Fibroblast of skin of left quadriceps (primary cell): ENCODE measurements around the gene PRAMEF18.
"Not testable (repeated sequence)": the region's sequence is repeated elsewhere in the genome, so short reads cannot be mapped to it uniquely, and the experiment has no call there.

Experiments
- DNase-seq, 2 experiments: peaks; one replicate each; pipeline ENCODE4 v3.0.0-alpha.2; 2013; ENCODE audit warnings: low read depth in 2 of 2

Gene PRAMEF18, protein sequence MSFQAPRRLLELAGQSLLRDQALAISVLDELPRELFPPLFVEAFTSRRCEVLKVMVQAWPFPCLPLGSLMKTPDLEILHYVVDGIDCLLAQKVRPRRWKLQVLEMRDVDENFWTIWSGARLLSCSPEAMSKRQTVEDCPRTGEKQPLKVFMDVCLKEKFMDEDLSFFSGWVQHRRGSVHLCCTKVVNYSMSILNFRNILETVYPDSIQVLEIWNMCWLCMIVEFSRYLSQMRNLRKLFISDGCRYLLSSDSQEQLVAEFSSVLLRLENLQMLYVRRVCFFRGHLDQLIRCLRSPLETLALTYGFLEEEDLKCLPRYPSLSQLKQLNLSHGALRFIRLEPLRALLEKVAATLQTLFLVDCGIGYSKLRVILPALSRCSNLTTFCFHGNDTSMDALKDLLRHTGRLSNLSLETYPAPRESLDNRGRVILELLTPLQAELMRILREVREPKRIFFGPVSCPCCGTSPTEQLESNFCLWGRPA

DNA sequence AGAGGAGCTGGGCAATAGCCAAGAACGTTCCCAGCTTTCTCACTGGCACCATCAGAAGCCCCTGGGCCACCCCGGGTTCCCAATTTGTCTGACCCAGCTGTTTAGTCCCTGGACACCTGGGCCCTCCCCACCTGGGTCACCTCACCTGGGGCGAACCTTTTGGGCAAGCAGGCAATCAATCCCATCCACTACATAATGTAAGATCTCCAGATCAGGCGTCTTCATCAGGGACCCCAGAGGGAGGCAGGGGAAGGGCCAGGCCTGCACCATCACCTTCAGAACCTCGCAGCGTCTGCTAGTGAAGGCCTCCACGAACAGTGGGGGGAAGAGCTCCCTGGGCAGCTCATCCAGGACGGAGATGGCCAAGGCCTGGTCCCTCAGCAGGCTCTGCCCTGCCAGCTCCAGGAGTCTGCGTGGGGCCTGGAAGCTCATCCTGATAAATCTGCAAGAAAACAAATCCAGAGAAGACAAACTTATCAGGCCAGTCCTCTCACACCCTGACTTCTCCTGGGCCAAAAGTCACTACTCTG lies at the start of gene PRAMEF18:
Gene PRAMEF18 (minus strand): TSS at position 480 of the 530 bp plus-strand sequence. CDS start 48 bp downstream, at position 432.
- DNase-seq, result not testable (repeated sequence)

DNA sequence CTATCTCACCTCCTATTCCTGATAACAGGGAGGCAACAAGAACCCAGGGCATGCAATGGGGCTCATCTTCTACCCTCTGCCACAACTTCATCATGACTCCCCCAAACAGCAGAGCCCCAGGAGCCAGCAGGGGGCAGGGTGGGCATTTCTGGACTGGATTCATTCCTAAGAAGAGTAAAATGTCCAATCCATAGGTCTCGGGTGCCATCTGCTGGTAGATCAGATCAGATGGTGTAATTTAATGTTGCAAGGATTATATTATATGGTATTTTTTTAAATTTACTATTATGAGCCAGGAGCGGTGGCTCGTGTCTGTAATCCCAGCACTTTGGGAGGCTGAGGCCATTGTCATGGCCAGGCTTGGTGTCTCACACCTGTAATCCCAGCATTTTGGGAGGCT lies 39.2 kb upstream of the PRAMEF18 start:
- DNase-seq, result not testable (repeated sequence)

DNA sequence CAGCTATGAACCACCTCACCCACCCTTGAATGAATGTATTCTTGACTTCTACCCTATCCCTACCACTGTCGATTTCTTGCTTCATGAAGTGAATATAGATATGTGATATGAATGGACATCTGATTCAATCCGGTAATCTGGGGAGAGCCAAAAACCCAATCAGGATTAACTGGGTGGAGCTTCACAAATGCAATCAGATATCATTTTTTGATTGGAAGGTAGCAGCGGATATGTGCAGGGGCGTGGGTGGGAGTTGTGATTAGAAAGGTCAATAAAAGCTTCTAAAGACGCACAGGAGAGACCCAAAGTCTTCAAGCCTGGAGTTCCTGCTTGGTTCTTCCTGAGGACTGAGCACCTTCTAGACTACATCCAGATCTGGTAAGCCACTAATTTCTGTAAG lies 27.9 kb upstream of the PRAMEF18 start, which contains the start of gene PRAMEF5:
Gene PRAMEF5 (plus strand): TSS at position 301 of the 400 bp plus-strand sequence. CDS start 5,071 bp downstream, outside the sequence.
- not testable (repeated sequence) for DNase-seq

DNA sequence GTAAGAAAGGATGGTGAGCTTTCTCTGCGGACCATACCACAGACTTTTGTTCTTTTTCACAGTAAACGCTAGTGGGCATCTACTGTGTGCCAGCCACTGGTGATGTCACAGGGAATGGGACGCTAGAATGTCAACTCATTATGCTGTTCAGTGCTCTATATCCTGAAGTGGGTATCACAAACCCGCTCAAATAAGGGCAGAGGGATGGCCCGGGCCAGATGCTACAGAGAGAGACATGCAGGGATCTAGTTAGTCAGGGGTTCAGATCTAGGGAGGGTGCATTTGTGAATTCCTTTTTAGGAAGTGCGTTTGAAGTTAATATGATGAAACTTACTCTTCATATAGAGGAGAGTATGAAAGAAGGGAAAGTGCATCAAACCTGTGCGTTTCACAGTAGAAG lies 21.2 kb upstream of the PRAMEF18 start:
- DNase-seq, result not testable (repeated sequence)

DNA sequence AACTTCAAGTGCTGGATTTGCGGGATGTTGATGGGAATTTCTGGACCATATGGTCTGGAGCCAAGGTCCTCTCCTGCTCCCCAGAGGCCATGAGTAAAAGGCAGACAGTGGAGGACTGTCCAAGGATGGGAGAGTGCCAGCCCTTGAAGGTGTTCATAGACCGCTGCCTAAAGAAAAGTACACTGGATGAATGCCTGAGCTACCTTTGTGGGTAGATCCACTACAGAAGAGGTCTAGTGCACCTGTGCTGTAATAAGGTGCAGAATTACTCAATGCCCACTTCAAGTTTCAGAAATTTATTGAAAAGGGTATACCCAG lies 20.6 kb upstream of the PRAMEF18 start:
- DNase-seq, result not testable (repeated sequence)

DNA sequence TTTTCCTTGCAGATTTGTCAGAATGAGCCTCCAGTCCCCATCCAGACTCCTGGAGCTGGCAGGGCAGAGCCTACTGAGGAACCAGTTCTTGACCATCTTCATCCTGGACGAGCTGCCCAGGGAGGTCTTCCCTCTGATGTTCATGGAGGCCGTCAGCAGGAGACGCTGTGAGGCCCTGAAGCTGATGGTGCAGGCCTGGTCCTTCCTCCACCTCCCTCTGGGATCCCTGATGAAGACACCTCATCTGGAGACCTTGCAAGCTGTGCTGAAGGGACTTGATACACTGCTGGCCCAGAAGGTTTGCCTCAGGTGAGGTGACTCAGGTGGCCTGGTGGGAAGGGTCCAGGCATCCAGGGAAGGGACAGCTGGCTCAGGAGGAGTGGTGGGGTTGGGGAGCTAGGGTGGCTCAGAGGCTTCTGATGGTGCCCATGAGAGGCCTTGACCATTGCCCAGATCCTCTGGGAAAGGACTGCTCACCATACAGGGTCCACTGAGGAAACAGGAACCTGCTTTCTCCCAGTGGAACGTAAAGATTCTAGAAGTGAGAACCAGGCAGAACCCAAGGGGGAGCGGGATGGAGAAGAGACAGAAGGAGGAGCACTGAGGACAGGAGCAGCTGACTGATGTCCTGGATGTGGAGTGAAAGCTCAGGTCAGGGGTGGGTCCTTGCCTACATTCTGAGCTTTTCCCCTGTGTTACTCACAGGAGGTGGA lies 20.0 kb upstream of the PRAMEF18 start:
- DNase-seq, result not testable (repeated sequence)

DNA sequence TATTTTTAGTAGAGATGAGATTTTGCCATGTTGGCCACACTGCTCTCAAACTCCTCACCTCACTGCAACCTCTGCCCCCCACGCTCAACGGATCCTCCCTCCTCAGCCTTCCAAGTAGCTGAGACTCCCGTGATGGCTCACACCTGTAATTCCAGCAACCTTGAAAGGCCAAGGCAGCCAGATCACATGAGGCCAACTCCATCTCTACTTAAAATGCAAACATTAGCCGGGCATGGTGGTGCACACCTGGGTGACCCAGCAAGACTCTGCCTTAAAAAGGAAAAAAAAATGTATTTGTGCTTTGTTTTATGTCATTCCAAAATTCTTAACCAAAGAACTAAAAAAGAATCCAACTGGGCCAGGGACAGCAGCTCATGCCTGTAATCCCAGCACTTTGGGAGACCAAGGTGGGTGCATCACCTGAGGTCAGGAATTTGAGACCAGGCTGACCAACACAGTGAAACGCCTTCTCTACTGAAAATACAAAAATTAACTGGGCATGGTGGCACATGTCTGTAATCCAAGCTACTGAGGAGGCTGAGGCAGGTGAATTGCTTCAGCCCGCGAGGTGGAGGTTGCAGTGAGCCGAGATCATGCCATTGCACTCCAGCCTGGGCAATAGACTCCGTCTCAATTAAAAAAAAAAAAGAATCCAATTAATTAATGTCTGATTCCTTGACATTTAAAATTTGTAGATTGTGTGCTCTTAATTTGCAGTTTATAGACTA lies 17.7 kb upstream of the PRAMEF18 start:
- not testable (repeated sequence) for DNase-seq

DNA sequence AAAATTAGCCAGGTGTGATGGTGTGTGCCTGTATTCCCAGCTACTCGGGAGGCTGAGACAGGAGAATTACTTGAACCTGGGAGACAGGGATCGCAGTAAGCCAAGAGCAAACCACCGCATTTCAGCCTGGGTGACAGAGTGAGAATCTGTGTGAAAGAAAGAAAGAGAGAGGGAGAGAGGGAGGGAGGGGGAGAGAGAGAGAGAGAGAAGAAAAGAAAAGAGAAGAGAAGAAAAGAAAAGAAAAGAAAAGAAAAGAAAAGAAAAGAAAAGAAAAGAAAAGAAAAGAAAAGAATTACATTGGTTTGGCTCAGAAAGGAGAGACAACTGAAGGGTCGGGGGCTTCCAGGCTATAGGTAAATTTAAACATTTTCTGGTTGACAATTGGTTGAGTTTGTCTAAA lies 13.7 kb upstream of the PRAMEF18 start:
- not testable (repeated sequence) for DNase-seq

DNA sequence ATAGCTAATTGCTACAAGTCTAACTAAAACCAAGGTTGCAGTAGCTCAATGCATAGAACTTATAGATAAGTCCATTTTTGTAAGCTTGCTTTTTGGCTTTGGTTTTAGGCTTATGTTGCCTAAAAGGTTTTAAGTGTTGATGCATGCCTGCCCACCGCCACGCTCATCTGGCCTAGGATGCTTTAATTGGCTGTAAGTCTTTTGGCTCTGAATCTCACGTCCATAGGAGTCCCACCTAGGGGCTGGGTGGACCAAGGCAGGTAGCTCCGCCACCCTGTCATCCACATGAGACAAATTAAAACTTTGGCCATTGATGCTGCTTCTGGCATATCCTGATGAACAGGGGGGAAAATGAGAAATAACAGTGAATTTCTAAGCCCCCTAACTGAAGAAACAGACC lies 11.6 kb upstream of the PRAMEF18 start:
- DNase-seq, result not testable (repeated sequence)

DNA sequence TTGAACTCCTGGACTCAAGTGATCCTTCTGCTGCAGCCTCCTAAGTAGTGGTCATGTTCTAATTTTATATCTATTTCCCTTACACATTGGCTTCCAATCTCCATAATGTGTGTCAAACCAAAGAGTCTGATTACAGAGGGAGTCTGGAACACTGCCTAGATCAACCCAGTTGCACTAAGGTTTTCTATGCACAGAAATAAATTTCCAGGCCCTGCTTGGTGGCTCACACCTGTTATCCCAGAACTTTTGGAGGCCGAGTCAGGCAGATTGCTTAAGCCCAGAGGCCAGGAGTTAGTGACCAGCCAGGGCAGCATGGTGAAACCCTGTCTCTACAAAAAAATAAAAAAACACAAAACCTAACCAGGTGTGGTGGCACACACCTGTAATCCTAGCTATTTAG lies 8.1 kb upstream of the PRAMEF18 start:
- not testable (repeated sequence) for DNase-seq

DNA sequence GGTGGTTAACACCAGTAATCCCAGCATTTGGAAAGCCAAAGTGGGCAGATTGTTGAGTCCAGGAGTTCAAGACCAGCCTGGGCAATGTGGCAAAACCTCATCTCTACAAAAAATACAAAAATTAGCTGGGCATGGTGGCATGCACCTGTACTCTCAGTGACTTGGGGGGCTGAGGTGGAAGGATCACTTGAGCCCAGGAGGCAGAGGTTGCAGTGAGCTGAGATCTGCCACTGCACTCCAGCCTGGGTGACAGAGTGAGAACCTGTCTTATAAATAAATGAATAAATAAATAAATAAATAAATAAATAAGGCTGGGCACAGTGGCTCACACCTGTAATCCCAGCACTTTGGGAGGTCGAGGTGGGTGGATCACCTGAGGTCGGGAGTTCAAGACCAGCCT lies 6.1 kb upstream of the PRAMEF18 start:
- DNase-seq, result not testable (repeated sequence)

DNA sequence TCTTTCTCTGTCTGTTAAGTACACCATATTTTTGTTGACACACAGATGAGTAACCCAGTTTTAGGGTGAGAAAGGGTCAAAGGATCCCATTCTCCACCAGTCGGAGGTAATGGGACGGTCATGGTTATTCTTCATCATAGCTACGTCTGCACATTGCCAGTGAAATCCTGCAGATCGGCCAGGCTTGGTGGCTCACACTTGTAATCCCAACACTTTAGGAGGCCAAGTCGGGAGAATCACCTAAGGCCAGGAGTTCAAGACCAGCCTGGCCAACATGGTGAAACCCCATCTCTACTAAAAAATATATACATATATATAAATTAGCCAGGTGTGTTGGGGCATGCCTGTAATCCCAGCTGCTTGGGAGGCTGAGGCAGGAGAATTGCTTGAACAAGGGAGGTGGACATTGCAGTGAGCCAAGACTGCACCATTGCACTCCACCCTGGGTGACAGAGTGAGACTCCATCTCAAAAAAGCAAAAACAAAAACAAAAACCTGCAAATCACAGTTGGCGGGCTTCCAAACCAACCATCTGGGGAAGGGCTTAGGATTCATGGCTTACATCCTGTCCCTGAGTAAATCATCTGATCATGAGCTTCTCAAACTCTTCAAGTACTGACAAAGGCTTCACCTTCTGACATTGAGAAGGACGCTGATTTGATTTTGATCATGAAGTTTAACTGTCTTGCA lies 5.3 kb upstream of the PRAMEF18 start:
- not testable (repeated sequence) for DNase-seq

DNA sequence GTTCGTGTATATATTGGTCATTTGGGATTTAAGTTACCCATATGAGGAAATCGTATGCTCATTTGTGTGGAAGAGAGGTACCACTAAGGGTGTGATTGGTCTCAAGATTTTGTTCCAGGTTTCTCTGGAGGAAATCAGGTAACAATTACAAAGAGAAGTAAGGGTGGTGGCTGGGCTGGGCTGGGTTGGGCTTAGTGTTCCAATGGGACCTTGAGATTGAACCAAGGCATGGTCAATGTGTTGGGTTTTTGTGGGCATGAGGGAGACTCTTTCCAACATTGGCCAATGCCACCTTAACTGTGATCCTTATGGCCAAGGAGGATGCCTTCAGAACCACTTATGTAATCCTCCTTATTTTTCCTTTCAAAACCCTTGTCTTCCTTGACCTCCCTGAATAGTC lies 4.6 kb upstream of the PRAMEF18 start:
- DNase-seq, result not testable (repeated sequence)

DNA sequence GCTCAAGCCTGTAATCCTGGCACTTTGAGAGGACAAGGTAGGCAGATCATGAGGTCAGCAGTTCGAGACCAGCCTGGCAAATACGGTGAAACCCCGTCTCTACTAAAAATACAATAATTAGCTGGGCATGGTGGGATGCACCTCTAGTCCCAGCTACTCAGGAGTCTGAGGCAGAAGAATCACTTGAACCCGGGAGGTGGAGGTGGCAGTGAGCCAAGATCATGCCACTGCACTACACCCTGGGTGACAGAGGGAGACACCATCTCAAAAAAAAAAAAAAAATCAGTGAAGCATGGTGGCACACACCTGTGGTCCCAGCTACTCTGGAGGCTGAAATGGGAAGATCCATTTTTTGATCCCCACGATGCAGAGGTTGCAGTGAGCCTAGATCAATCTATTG lies 4.1 kb upstream of the PRAMEF18 start:
- DNase-seq, result not testable (repeated sequence)

DNA sequence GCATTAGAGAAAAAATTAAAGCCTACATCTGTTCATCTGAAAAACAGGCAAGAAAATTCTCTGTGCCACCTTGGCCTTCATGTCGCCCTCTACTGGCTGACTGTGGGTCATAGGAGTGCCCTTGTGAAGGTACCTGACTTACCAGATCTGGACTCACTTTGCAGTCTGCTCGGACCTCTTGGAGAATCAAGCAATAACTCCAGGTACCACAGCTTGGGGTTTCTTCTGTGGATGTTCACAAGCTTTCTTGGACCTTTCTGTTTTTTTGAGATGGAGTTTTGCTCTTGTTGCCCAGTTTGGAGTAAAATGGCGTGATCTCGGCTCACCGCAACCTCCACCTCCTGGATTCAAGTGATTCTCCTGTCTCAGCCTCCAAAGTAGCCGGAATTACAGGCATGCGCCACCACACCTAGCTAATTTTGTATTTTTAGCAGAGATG lies 2.4 kb upstream of the PRAMEF18 start:
- no peak for DNase-seq

DNA sequence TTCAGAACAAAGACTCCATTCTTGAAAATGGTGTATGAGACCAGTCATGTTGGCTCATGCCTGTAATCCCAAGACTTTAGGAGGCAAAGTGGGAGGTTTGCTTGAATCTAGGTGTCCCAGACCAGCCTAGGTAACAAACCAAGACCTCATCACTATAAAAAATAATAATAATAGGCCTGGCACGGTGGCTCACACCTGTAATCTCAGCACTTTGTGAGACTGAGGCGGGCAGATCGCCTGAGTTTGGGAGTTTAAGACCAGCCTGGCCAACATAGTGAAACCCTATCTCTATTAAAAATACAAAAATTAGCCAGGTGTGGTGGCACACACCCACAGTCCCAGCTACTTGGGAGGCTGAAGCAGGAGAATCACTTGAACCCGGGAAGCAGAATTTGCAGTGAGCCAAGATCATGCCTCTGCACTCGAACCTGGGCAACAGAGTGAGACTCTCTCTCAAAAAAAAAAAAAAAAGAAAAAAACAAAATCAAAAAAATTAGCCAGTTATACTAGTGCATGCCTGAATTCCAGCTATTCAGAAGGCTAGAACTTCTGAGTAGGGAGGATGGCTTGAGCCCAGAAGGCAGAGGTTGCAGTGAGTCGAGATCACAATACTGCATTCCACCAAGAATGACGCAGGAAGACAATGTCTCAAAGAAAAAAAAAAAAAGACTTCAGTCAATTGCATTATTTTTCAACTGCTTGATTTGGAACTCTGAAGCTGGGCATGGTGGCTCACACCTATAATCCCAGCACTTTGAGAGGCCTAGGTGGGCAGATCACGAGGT lies 1.5 kb upstream of the PRAMEF18 start:
- DNase-seq, result not testable (repeated sequence)

DNA sequence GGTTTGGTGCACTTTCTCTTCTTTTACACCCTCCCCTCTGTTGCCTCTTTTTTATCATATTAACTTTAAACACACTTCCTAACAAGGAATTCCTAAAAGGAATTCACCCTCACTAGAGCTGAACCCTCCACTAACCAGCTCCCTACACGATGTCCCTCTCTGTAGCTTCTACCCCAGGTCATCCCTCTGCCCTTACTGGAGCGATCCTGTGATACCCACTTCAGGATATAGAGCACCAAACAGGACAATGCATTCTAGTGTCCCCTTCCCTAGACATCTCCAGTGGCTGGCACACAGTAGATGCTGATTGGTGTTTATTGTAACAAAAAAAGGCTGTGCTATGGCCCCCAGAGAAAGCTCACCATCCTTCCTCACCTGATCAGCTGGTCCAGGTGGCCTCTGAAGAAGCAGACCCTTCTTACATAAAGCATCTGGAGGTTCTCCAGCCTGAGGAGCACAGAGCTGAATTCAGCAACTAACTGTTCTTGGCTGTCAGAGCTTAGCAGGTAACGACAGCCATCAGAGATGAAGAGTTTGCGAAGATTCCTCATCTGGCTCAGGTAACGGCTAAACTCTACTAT lies 1.4 kb downstream of the PRAMEF18 start:
- no peak for DNase-seq

DNA sequence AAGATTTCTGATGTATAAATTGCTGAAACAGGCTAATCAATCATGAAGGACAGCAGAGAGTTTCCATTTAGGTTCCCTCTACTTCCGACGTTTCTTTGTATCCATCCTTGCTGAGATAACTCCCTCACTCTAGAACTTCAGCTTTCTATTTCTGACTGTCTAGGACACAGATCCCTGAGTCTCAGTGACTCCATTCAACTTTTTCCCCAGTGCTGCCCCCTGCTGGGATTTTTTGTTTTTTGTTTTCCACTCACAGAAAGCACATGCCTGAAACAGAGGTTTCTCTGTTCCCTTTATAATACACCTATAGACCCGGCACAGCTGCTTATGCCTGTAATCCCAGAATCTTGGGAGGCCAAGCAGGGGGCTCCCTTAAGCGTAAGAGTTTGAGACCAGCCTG lies 3.2 kb downstream of the PRAMEF18 start:
- DNase-seq, result not testable (repeated sequence)

DNA sequence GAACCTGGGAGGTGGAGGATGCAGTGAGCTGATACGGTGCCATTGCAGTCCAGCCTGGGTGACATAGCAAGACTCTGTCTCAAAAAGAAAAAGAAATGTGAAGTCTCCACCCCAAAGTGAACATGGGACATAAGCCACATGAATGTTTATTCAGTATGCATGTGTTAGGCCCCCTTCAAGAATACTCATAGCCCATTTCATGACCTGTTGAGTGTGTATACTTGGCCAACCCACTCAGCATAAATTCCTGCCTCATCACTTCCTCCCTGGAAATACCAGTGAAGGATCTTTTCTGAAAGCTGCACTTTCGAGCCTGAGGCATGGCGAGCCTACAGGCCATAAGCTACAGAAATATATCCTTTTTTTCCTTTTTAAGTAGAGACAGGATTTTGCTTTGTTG lies 6.8 kb downstream of the PRAMEF18 start:
- DNase-seq, result not testable (repeated sequence)

DNA sequence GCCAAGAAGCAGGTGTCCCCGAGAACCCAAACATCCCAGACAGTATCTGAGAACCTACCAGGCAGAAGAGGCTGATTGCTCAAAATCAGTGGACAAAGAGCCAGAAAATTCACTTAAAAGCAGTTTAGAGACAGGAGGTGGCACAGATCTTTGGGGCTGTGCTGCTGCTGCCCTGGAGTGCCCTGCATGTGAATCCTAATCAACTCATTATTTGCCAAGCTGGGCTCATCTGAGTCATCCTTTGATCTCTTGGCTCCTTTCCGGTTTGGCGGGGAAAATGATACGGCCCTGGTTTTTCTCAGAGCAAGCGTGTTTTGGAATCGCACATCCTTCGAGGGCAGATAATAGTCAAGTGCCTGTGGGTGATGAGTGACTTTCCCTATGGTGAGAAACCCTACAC lies 9.3 kb downstream of the PRAMEF18 start:
- DNase-seq, result not testable (repeated sequence)
